GM19099 (cell line): ENCODE measurements around the gene CXXC1.
A peak's percentile ranks its signal among the peaks of the same experiment; 100 is the strongest.

ENCODE experiments used
- POLR2A ChIP-seq: IDR thresholded peaks from 3 replicates; pipeline ENCODE4 v1.6.1; 2011; ENCODE audit warnings: low read depth; ENCODE audit not compliant: insufficient read length; ENCODE audit errors: extremely low read depth

Gene CXXC1

DNA sequence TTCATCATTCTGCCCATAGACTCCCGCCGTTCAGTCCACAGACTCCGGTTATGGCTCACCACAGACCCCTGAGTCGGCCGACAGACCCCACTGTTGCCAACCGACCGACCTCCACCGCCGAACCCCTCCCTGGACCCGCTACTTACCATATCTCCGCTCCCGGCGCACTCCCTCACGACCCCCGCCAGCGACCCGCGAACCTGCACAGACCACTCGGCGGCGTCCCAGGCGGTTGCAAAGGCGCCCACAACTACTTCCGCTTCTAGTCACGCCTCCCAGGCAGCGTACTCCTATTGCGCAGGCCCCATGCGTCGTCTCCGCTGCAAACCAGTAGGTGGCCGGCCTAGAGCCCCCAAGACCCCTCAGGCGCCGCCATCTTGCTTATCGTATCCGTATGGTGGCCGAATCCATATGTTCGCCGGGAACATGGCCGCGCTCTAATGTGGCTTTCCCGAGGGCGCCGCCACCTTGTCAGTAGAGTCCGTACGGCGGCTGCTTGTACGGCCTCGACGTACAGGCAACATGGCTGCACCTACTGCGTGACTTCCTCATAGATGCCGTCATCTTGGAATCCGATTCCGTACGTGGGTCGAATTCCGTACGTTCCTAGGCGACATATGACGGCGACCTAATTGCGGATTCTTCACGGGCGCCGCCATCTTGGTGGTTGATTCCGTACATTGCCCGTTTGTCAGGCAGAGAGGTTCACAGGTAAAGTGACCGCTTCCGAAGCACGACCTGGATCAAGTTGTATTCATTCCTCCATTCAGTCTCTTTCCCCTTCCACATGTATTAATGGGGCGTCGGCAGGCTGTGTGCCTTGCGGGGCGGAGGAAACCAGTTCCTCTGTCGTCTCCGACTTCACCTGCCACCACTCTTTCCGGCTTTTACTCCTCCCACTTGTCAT lies at the start of gene CXXC1:
TSS of gene CXXC1 (minus strand) at position 252 of the 907 bp plus-strand sequence. CDS start at position 149, 103 bp downstream.
- peak; percentile 76 for TF ChIP-seq POLR2A

DNA sequence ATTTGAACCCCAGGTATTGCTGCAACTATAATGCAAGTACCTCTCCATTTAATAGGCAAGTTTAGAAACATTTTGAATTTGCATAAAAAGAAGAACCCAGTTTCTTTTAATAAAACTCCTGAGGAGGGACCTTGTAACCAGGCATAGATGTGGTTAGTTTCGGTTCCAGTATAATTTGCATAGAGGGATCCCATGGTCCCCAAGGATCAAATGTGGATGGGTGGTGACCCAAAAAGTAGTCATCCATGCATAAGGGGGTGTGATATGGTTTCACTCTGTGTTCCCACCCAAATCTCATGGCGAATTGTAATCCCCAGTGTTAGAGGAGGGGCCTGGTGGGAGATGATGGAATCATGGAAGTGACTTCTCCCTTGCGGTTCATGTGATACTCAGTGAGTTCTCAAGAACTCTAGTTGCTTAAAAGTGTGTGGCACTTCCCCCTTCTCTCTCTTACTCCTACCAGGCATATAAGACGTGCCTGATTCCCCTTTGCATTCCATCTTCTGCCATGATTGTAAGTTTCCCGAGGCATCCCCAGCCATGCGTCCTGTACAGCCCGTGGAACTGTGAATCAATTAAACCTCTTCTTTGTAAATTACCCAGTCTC lies 47.2 kb upstream of the CXXC1 start:
- TF ChIP-seq POLR2A, result no peak

DNA sequence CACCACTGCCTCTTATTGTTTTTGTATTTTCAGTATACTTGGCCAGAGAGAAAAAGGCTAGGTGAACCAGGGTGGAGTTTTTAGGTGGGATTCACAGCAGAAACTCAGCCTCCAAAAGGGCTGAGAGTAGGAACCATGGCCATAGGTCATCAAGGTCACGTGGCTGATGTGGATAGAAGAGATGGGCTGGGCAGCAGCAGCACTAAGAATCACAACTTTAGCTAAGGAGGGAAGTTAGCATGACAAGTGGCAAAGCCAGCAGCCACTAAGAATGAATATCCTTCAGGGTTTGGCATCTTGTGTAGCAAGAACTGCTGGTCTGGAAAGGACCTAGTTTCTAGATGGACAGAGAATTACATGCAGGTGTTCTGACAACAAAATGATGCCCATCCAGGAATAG lies 44.2 kb upstream of the CXXC1 start:
- no peak for TF ChIP-seq POLR2A

DNA sequence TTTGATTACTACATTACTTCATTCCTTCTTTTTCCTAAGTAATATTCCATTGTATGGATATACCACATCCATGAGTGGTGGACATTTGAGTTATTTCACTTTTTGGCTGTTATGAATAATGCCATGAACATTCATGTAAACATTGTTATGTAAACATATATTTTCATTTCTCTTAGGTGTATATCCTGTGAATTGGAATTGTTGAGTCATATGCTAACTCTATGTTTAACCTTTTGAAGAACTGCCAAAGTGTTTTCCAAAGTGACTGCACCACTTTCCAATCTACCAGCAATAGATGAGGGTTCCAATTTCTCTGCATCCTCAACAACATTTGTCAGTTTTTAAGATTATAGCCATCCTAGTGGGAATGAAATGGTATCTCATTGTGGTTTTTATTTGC lies 42.7 kb upstream of the CXXC1 start:
- TF ChIP-seq POLR2A, result no peak

DNA sequence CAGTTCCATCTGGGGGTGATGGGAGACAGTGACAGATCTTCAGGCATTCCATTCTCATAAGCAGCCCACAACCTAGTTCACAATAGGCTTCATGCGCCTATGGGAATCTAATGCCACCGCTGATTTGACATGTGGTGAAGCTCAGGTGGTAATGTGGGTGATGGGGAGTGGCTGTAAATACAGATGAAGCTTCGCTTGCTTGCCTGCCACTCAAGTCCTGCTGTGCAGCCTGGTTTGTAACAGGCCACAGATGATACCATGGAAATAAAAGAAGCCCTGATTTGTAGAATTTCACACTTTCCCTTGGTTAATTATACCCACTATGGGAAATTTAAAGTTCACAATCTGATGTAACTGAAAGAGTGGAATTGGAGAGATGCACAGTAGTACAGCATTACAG lies 40.5 kb upstream of the CXXC1 start:
- TF ChIP-seq POLR2A, result no peak

DNA sequence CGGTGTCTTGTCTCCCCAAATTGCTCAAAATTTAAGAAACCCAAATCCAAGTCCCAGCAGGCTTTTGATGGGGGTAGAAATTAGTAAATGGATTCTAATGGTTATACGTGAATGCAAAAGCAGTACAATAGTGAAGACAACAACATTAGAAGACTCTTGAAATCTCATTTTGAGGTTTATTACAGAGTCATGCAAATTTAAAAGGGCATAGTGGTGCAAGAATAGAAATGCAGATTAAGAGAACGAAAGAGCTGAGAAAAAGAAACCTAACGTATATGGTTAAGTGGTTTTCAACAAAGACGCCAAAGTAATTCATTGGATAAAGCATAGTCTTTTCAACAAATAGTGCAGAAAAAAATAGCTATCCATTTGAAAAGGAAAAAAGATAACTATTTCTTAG lies 33.2 kb upstream of the CXXC1 start:
- no peak for TF ChIP-seq POLR2A

DNA sequence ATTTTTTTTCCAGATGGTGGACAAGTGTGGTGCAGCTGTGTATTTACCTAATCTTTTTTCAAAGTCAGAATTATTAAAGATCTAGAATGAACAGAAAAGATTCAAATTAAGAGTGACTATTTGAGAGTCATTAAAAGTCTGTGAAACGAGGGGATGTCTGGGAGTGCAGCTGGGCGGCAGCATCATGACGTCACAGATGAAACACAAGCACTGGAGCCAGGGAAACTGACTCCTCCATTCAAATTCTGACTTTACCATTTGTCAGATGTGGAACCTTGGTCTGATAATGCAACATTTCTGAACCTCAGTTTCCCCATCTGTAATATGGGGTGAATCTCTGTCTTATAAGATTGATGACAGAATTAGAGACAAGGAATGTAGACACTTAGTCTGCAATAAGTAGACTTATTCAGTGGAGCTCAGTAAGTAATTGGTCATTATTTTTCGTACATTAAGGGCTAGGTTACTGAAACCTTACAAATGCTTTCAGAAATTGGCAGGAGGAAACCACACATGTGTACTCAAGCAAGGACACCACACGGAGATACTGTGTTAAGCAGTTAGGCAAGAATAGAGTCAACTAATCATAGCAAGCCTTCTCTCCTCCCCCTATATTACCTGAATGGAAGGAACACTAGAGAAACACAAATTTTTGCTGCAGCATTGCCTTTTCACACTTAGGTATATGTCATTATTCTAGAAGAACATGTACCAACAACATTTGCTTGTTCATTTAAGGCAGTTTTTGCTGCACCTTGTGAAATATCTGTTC lies 27.8 kb upstream of the CXXC1 start:
- TF ChIP-seq POLR2A, result no peak

DNA sequence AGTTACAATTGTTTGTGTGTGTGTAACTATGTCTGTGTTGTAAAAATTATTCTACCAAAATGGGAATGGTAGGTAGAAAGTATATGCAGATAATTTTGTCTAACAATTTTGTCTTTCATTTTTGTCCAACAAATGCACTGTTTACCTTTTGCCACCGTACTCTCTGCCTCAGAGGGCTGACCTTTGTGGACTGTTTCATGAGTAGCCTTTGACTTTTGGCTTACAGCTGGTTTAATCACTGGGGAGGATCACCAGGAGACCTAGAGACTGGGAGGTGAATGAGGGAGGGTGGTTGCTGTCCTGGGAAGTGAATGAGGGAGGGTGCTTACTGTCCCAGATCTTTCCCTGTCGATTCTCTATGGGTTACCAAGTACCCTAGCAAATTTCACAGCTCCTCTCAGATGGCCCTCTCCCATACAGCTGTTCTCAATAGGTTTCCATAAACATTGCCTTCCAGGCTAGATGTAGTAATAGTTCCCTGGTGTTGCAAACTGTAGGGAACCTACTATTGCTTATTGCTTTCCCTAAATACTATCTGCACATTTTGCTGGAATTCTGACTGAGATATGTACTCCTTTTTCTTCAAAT lies 26.5 kb upstream of the CXXC1 start:
- TF ChIP-seq POLR2A, result no peak

DNA sequence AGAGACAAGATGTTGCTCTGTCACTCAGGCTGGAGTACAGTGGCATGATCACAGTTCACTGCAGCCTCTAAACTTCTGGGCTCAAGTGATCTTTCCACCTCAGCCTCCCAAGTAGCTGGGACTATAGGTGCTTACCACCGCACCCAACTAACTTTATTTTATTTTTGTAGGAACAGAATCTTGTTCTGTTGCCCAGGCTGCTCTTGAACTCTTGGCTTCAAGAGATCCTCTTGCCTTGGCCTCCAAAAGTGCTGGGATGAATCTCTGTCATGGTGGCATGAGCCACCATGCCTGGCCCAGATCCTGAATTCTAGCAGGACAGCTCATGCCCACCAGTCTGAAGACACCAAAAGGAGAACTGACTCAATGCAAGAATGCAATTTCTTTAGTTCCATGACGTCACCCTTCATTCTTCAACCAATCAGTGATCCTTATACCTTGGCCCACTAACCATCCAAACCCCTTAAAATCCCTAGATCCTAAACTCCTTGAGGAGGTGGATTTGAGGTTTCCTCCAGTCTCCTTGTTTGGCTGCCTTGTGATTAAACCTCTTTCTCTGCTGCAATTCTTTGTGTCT lies 25.6 kb upstream of the CXXC1 start:
- no peak for TF ChIP-seq POLR2A

DNA sequence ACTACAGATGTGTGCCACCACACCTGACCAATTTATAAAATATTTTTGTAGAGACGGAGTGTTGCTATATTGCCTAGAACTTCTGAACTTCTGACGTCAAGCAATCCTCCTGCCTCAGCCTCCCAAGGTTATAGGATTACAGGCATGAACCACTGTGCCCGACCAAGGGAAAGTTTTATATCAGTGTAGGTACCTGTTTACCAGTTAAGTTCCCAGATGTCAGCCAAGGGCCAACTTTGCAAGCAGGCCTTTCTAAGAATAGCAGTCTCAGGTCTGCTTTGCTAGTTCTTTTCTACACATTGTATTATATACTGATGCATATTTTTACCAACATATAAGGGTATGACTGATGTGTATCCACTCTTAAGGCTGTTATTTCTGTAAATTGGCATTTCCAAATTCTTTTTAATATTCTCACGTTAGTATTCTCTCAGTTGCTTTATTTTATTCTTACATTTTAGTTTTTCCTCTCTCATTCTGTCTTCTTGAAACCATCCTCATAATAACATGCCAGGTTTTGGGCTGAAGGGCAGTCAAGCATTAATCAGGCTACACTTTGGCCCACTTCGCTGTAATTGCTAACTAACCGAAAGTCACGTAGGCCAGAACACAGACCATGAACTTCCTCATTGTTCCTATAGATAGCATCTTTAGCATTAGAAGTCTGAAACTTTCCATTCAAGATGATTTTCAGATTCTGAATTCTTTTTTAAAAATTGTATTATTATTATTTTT lies 25.0 kb upstream of the CXXC1 start:
- no peak for TF ChIP-seq POLR2A

DNA sequence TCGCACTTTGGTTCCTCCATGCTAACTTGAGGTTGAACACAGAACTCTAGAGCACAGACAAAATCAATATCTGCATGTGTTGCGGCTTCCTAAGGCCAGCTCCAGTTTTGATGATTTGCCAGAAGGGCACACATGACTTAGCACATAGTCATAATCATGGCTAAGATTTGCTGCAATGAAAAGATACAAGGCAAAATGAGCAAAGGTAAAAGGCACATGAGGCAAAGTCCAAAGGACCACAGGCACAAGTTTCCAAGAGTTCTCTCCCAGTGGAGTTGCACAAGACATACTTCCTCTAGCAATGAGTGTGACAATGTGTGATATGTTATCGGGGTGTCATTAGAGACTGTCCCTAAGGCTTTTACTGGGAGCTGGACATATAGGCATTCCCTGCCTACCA lies 24.2 kb upstream of the CXXC1 start:
- TF ChIP-seq POLR2A, result no peak

DNA sequence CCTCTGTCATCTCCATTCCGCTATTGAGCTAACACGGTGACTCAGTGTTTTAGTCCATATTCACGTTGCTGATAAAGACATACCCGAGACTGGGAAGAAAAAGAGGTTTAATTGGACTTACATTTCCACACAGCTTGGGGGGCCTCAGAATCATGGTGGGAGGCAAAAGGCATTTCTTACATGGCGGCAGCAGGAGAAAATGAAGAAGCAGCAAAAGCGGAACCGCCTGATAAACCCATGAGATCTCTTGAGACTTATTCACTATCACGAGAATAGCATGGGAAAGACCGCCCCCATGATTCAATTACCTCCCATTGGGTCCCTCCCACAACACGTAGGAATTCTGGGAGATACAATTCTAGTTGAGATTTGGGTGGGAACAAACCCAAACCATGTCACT lies 22.6 kb upstream of the CXXC1 start:
- TF ChIP-seq POLR2A, result no peak

DNA sequence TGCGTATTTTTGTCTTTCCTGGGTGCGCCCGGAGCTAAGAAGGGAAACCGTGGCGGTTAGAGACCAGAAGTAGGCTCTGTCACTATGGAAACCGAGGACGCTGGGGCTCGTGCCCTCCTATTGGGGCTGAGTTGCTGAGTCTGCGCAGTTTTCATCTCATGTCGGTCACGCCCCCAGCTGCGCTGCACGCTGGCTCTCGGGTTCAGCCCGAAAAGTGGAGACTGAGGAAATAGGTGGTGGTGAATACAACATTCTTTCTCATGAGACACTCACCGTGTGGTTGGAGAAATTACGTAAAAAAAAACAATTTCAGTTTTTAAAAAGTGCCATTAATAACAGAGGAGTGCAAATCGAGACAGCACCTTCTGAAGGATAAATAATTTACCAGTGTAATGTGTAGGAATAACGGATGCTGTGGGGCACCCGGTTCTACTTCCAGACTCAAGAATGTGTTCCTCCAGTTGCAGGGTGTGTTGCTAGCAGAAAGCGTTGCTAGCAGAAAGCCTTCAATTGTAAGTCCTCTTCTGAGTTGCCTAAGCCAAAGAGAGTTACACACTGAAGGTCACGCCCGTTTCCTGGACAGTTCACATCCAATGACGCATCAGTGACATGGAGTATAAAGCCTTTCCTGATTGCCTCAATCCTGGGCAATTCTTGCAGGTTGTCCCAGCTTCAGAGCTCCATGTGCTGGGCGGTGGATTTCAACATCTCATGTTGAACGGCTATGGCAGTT lies 20.4 kb upstream of the CXXC1 start:
- TF ChIP-seq POLR2A, result no peak

DNA sequence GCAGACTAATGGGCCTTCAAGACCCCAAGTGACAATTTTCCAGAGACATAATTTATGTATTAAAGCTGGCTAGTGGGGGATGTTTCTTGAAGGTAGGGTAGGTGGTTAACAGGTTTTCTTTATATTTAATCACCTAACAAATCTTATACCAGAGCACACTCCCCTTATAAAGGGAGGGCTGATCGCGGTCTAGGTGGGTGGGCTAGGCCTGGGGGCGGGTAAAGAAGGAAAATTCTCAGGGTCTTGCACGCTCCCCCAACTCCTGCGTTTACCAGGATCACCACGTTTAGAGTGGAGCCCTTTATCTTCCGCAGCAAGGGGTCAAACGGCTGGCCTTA lies 19.9 kb upstream of the CXXC1 start:
- no peak for TF ChIP-seq POLR2A

DNA sequence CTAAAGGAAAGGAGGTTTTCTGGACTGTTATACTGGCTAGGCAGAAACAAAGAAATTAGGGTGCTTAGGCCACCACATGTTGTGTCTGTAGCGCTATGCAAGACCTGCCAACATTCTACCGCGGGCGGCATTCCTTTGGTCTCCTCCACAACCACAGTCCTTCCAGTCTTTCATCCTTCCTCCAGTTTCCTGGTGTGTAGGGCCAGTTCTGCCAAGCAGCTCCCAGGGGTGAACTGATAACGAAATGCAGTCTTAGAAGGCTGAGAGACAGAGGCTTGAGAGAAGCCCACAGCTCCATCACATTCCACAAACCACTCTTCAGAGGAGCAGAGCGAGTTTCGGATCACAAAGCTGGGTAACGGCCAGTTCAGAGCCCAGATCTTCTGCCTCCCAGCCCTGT lies 19.5 kb upstream of the CXXC1 start:
- TF ChIP-seq POLR2A, result no peak
